Activated CD4-positive, CD25-positive, alpha-beta regulatory T cell (primary cell): ENCODE data around the gene SIM2.

ENCODE experiments used
- DNase-seq, 4 experiments: peaks; one replicate each; lab custom pipeline; 2025; lab: John Stamatoyannopoulos, UW

SIM2 gene

DNA sequence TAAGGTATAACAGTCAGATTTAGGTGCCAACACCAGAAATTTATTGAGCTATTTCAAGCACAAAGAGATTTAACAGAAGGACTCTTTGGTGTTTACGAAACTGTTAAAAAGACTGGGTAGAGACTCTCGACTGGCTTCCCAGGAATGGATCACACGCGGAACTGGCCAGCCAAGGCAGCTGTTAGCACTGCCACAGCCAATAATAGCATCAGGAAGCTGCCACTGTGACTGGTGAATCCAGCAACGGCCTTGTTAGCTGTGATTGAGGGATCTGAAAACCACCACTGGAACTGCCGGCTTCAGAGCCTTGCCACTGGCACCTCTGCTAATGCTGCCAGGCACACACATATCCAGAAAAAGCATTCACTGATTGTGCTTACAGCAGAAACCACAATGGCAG lies 10.6 kb upstream of the SIM2 start:
- DNase-seq = no peak

DNA sequence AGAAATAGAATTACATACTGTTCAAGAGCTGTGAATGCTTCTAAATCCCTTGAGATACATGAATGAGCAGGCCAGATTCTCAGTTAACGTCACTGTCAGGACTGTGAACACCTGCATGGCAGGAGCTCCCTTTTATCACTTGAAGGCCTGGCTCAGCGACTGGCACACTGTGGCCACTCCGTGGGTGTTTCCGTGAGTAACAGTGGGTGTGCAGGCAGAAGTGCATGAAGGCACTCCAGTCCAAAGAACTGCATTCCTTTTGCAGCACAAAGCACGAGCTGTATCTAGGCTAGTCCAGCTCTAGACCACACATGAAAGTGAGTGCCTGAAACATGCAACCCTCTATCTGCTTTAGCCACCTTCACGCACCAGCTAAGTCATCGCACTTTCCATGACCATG lies 9.6 kb upstream of the SIM2 start:
- no peak for DNase-seq

DNA sequence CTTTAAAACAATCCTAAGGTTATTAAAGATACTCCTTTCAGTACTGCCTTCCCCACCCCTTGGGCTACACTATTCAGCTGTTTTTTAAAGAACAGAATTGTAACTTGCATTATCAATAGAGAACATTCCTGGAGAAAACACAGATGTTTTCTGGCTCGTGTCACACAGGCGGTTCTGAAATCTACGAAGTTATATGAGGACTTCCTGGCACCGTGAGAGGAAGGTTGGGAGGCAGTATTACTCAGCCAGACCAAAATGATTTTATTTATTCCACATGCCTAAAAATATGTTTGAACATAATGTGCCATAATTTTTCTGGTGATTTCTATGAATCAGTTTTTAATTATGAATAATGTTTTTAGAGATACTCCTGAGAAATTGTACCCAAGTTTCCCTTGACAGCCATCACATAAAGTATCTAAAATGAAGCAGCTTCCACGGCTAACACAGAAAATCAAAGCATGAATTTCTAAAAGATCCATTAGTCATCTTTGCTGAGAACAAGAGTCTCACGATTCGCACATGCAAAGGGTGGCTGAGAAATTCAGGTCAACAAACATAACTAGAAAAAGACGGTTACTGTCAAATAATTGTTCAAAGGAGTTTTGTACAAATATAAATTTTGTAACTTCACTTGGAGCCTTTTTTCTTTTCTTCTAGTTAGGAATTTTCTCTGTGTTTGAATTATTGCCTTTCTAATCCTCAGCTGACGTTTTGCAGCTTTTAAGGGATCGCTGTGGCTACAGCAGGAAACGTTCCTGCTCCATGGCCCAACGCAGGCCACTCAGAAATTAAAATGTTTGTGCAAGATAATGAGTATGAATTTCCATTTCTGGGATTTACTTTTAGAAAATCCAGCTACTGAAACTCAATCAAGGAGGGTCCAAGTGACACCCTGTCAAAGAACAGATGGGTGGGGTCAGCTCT lies 8.0 kb upstream of the SIM2 start:
- no peak for DNase-seq

DNA sequence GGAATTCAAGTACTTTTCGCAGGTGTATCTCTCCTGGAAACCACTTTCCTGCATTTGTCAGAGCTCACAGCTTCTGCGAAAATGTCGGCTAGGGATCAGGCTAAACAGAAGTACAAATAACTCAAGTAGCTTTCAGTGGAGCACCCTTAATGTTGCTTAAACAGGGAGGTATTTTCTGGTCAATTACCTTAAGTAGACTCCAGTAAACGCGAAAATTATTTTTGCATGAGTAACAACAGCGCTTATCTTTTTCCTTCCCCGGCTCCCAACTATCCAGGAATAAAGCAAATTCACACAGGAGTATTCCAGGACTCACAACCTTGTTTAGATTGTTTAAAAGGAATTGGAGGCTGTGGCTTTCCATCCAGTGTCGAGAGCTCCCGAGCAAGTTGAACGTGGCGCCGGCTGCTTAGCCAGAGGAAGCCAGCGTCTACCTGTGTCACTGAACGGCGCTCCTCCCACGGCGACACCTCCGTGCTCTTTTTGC lies 7.3 kb upstream of the SIM2 start:
- no peak for DNase-seq

DNA sequence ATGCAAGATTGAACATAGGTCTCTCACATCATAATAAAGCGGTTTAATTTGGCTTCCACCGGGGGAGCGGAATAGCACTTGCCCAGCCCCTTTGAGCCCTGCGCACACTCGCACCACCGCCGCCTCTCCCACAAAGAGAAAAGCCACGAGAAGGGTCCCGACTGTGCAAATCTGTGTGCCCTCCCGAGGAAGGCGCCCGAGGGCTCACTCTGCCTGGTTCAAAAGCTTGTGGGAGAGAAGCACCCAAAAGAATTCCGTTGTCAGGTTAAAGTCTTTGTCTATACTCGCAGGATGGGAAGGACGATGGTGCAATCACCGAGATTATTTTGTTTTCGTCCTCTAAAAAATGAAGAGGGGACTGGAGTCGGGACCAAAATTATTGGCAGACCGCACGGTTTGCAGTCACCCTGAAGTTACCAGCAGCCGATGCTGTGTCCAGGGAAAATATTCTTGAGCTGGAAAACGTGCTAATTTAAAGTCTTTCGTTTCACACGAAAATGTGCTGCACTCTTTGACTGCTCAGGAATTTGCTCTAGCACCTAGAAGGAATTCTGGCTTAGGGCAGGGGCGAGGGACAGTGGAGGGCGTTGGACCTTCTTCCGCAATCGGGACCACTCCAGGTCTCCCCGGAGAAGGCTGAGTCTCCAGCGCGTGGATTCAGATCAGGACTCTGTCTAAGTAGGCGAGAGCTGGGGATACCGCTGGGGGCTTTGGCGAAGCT lies 6.6 kb upstream of the SIM2 start:
- no peak for DNase-seq

DNA sequence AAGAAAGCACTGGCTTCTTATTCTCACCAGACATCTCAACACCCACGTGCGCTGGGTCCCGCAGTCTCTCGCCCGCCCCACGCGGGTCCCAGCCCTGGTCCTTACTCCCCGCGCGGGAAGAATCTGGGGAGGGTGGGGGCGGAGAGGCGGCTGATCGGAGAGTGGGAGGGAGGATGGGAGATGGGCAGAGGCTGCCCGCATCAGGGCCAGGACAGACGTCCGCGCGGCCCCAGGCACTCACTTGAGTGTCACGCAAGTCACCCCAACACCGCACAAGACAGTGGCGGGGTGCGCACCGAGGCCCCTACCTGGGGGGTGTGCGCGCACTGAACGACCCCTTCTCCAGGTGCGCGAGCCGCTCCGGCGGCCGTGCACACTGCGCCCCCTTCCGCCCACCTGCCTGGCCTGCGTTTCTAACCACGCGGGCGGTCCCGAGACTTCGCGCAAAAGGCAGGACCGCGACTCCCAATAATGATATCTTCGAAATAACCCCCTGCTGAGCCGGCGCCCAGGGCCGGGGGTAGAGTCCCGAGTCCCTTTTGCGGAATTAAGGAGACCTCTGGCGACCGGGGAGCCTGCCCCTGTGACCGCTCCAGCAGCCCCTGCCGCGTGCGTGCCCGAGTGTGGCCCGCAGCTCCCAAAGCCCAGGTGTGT lies 6.0 kb upstream of the SIM2 start:
- DNase-seq = no peak

DNA sequence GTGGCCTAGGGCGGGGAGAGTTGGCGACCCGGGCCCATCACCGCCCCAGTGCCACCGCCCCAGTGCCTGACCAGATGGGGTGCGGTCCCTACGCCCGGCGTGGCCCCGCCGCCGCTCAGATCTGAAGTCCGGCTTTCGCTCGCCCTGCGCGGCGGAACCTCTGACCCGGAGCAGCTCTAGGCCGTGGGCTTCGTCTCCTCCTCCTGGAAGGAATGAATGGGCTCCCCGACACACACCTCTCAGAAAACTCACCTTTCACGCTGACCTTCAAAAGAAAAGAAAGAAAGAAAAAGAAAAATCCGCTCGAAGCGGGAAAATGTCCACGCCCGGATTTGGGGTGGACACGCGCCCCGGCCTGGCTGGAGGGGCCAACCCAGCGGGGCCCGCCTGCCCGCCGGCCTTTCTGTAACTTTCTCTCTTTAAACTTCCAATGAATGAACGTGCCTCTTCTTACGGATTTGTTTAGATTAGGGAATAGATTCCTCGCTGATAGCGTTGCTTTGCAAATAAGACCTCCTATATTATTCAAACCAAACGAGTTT lies 5.4 kb upstream of the SIM2 start:
- no peak for DNase-seq

DNA sequence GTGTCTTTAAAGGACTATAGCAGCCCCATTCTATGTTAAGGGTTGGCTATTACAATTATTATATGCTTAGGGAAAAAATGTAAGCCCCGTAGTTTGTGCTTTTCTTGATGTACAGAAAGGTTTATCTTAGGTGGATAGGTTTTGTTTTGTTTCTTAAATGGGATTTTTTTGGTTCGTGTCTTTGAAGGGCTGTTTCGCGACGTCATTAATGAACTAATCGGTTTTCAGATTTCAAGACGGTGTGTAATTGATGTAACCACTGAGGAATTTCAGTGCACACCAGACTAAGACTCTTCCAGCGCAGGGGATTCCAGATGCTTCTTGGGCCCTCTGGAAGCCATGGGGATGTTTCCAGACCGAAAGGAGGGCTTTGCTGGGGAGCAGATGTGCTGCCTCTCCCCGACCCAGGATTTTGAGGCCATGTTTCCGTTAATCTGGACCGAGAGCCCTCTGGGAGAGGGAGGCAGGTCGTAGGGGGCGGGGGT lies 4.8 kb upstream of the SIM2 start:
- DNase-seq = no peak

DNA sequence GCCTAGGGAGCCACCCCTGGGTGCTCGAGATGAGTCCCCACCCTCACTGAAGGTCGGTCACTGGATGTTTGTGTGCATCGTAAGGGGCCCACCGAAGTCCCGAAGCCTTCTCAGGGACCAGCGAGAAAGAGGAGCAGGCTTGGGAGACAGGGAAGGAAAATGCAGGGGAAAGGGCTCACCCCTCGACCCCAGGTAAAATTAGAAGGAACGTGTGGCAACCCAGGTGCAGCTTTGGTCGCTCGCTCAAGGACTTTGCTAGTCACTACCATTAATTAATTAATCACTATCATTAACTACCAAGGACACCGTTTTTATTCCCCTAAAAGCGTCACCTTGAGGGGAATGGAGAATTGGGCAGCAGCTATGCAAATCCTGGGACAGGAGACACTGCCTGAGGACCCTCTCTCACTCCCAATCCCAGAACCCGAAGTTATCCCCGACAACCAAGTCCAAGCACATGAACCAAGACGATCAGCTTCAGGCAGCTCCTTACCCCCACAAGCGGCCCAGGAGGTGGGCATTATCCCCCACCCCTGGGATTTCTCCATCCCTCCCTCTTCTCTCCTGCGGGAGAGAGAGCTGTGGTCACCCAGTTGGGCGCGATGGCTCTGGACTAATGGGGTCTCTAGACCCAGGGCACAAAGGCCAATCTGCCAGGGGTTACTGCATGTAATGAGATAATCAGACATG lies 4.2 kb upstream of the SIM2 start:
- no peak for DNase-seq

DNA sequence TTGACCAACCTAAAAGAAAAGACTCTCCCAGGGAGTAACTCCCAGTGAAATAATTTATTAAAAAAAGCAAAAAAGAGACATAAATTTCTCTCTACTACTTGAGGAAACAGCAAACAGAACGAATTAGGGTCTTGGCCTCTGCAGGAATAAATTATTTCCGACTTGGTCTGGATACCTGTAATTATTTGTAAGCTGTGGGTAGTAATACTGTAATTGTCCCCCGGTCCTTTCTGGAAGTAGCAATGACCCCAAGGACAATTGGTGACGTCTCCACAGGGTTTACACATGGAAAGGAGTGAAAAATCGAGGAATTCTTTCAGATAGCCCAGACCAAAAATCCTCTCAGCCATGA lies 3.7 kb upstream of the SIM2 start:
- DNase-seq = no peak

DNA sequence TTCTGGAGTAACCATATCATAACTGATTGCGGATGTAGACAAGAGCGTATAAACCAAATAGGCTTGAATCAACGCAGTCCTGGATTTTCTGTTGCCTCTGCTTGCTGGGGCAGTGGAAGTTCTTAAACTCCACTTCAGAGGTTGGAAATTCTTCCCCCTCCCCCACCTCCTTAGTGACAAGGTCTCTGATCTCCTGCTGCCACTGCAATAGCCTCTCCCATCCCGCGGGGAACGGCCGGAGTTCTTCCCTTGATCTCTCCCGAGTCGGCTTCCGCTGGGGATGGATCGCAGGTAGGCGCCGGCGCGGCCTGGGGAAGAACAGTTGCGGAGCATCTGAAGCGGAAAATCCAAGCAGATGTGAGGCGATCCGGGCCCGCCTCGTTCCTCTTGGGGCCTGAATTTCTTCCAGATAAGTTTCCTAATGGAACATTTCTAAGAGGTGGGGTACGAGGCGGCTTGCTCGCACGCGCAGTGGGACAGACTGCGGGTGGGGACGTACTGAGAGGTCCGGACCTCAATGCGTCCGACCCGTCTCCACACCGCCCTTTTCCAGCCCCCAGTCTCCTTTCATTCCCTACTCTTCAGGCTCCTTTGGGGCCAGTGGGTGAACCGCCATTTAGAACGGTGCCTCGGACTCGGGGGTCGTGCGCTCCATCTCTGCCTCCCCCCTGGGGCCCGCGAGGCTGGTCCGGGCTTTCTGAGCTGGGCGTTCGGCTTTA lies 3.1 kb upstream of the SIM2 start:
- DNase-seq = no peak

DNA sequence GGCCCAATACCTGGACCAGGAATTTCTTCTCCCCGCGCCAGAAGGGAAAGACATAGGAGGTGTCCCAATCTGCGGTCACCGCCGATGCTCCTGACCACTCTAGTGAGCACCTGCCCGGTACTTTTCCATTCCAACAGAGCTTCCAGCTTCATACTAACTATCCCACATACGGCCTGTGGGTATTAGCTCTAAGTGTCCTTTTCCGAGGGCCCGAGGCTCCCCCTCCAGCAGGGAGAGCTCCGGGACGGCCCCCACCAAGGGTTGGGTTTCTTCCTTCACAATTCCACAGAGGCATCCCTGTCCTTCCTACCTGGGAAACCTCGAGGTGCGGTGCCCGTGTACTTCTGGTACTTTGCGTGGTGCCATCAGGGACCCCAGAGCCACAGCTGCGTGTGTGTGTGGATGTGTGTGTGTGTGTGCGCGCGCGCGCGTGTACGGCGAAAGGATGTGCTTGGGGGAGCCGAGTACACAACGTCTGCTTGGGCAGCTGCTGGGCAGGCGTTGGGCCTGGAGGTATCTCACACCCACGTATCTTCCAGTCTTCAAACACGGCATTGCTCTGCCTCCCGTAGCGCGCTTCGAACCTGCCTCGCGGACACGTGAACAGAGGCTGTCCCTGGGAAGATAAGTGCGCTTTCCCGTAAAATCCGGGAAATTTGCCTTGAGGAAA lies 2.4 kb upstream of the SIM2 start:
- no peak for DNase-seq

DNA sequence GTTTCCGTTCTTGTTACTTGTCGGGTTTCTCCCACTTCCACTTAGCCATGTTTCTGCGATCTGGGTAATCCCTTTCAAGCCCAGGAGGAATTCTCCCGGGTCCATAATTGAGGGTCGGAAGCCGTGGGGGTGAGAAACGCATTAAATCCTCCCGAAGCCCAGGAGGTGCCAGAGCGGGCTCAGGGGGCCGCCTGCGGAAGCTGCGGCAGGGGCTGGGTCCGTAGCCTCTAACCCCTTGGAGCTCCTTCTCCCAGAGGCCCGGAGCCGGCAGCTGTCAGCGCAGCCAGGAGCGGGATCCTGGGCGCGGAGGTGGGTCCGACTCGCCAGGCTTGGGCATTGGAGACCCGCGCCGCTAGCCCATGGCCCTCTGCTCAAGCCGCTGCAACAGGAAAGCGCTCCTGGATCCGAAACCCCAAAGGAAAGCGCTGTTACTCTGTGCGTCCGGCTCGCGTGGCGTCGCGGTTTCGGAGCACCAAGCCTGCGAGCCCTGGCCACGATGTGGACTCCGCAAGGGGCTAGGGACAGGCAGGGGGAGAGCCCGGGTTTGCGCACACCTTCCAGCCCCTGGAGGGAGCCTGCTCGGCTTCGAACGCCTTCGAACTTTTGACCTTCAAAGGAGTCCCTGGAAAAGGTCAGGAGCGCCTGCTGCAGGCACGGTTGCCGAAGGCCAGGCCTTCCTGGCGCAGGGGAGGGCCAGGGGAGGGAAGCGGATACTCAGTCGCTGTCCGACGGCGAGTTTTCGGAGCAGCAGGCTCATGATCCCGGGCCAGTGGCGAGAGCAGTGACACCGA lies 1.7 kb upstream of the SIM2 start:
- no peak for DNase-seq

DNA sequence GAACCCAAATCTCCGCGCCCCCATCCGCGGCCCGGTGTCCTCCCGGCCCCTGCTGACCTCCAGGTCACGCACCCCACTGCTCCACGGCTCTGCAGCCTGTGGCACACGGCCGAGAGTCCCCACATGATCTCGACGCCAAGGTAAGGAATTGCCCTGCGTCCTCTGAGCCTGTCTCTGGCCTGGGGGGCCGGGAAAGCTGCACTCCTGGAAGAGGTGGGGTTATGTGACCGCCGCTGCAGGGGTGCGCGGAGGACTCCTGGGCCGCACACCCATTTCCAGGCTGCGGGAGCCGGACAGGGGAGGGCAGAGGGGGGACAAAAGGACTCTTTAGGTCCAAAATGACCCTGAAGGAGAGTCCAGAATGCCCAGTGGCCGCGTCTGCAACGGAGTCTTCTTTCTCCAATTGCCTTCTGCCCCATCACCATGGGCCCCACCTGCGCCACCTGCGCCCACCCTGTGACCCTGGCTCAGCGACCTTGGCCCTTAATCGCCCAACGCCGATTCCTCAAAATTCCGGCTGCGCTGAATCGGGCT lies 997 bp upstream of the SIM2 start:
- DNase-seq = no peak

DNA sequence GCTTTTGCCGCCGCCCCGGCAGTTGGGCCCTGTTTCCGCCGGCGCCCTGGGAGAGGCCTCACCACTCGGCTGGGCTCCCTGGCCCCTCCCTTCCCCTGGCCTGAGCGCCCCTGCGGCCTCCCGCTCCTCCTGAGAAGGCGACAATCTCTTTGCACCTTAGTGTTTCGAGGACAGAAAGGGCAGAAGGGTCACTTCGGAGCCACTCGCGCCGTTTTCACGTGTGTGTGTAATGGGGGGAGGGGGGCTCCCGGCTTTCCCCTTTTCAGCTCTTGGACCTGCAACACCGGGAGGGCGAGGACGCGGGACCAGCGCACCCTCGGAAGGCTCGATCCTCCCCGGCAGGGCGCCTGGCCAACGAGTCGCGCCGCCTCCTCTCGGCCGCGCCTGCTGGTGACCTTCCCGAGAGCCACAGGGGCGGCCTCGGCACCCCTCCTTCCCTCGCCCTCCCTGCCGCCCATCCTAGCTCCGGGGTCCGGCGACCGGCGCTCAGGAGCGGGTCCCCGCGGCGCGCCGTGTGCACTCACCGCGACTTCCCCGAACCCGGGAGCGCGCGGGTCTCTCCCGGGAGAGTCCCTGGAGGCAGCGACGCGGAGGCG lies 432 bp upstream of the SIM2 start:
- DNase-seq = no peak

DNA sequence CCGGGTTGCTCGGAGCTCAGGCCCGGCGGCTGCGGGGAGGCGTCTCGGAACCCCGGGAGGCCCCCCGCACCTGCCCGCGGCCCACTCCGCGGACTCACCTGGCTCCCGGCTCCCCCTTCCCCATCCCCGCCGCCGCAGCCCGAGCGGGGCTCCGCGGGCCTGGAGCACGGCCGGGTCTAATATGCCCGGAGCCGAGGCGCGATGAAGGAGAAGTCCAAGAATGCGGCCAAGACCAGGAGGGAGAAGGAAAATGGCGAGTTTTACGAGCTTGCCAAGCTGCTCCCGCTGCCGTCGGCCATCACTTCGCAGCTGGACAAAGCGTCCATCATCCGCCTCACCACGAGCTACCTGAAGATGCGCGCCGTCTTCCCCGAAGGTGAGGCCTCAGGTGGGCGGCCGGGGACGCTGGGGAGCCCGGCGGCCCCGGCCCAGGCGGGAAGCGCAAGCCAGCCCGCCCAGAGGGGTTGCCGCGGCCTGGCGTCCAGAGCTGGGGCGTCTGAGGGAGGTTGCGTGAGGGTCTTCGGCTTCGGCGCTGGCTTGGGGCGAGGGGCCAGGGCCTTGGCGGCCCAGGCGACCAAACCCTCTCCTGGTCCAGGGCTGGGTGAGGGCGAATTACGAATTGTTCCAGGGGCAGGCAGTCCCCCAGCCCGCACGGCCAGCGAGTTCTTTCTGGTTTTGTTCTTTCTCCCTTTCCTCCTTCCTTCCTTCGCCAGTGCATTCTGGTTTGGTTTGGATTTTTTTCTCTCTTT lies 805 bp downstream of the SIM2 start:
- no peak for DNase-seq

DNA sequence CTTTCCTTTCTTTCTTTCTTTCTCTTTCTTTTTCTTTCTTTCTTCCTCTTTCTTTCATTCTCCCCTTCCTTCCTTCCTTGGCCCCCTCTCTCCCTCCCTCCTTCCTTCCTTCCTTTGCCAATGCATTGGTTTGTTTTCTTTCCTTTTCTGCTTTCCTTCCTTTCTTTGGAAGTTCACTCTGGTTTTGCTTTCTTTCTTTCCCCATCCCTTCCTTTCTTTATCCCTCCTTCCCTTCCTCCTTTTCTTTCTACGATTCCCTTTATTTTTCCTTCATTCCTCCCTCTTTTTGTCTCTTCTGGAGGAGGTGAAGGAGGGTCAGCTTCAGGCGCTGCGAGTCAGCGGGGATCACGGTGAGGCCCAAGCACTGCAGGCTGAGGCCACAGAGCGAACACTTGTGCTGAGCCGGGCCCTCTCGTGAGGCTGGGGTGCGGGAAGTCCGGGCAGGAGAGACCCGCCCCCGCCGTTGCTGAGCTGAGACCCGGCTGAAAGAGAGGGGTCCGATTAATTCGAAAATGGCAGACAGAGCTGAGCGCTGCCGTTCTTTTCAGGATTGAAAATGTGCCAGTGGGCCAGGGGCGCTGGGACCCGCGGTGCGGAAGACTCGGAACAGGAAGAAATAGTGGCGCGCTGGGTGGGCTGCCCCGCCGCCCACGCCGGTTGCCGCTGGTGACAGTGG lies 1.5 kb downstream of the SIM2 start:
- DNase-seq = no peak
